Glutamatergic neuron (in vitro differentiated cells): ENCODE results near the gene LNPEP. TPM values are rescaled to one million over a fixed set of nuclear protein-coding genes. Genes with fewer than 3 reads are reported as not detected.

Experiments used
- DNase-seq: peaks from one replicate; pipeline ENCODE4 v3.0.0; 2022
- H3K27ac Mint-ChIP-seq: one replicate; pipeline ENCODE4 v1.8.0; 2020; ENCODE audit warnings: mild to moderate bottlenecking, mixed read lengths, inconsistent platforms; ENCODE audit not compliant: unreplicated experiment
- H3K27me3 Mint-ChIP-seq: one replicate; pipeline ENCODE4 v1.8.0; 2020; ENCODE audit warnings: mild to moderate bottlenecking, moderate library complexity, mixed read lengths, inconsistent platforms; ENCODE audit not compliant: unreplicated experiment
- H3K36me3 Mint-ChIP-seq: one replicate; pipeline ENCODE4 v1.8.0; 2020; ENCODE audit warnings: mild to moderate bottlenecking, mixed read lengths, inconsistent platforms; ENCODE audit not compliant: unreplicated experiment
- H3K4me1 Mint-ChIP-seq: one replicate; pipeline ENCODE4 v1.8.0; 2020; ENCODE audit warnings: mild to moderate bottlenecking, low read depth, mixed read lengths, inconsistent platforms; ENCODE audit not compliant: unreplicated experiment
- H3K4me3 Mint-ChIP-seq: one replicate; pipeline ENCODE4 v1.8.0; 2020; ENCODE audit warnings: mild to moderate bottlenecking, mixed read lengths, inconsistent platforms; ENCODE audit not compliant: unreplicated experiment
- H3K9me3 Mint-ChIP-seq: one replicate; pipeline ENCODE4 v1.8.0; 2020; ENCODE audit warnings: mild to moderate bottlenecking, moderate library complexity, mixed read lengths, inconsistent platforms; ENCODE audit not compliant: unreplicated experiment
- CTCF ChIP-seq: fragments of 200-600 bp; sonication (generic); IDR thresholded peaks from one replicate; pipeline ENCODE4 v1.5.0; 2021; ENCODE audit not compliant: partially characterized antibody, unreplicated experiment
- total RNA-seq: library from RNA; stranded (reverse); fragmentation: NEBNext Ultra II Directional; extraction: Animal tissue kit (Norgen Biotek cat#: 25700); gene quantifications from one replicate; pipeline ENCODE4 v1.2.1, GENCODE V29; 2021; ENCODE audit not compliant: unreplicated experiment

The LNPEP gene
- total RNA-seq, 1 donor from 2014 or later, result 9.3 TPM

GRCh38 chr5:96993760-96994159 is 57.9 kb downstream of the LNPEP start:
- no peak for TF ChIP-seq CTCF
- Mint-ChIP-seq H3K27me3 (no peaks in the 10 kb centered on the region), H3K4me1 (no peaks in the 10 kb centered on the region), H3K9me3 (no peaks in the 10 kb centered on the region), H3K36me3 (no peaks in the 10 kb centered on the region), H3K4me3 (no peak overlapping the region), H3K27ac (no peak overlapping the region)
- no peak for DNase-seq

- Mint-ChIP-seq H3K27me3 (no peaks in the 10 kb centered on the region), H3K9me3 (no peaks in the 10 kb centered on the region), H3K36me3 (no peaks in the 10 kb centered on the region), H3K4me3 (no peak overlapping the region), H3K4me1 (no peaks in the 10 kb centered on the region), H3K27ac (no peak overlapping the region)
- TF ChIP-seq CTCF, result no peak
- no peak for DNase-seq
Observed at GRCh38 chr5:96994493-96994892, 58.6 kb downstream of the LNPEP start.

GRCh38 chr5:96995419-96995818 is 59.5 kb downstream of the LNPEP start:
- no peaks in the 10 kb centered on the region for H3K36me3 Mint-ChIP-seq
- H3K9me3 Mint-ChIP-seq, result no peaks in the 10 kb centered on the region
- no peak overlapping the region for H3K27ac Mint-ChIP-seq
- H3K4me3 Mint-ChIP-seq, result no peak overlapping the region
- TF ChIP-seq CTCF, result no peak
- no peak for DNase-seq
- H3K4me1 Mint-ChIP-seq, result no peaks in the 10 kb centered on the region
- H3K27me3 Mint-ChIP-seq, result no peaks in the 10 kb centered on the region

GRCh38 chr5:96997265-96997859 is 61.5 kb downstream of the LNPEP start:
- Mint-ChIP-seq H3K27ac (no peak overlapping the region), H3K27me3 (no peaks in the 10 kb centered on the region), H3K36me3 (no peaks in the 10 kb centered on the region), H3K9me3 (no peaks in the 10 kb centered on the region), H3K4me3 (no peak overlapping the region), H3K4me1 (no peaks in the 10 kb centered on the region)
- peak; percentile 62 for TF ChIP-seq CTCF
- DNase-seq, result no peak

- no peak for DNase-seq
- no peak for TF ChIP-seq CTCF
- Mint-ChIP-seq H3K9me3 (no peaks in the 10 kb centered on the region), H3K4me1 (no peaks in the 10 kb centered on the region), H3K27me3 (no peaks in the 10 kb centered on the region), H3K27ac (no peak overlapping the region), H3K36me3 (no peaks in the 10 kb centered on the region), H3K4me3 (no peak overlapping the region)
Observed at GRCh38 chr5:96999856-97000255, 64.0 kb downstream of the LNPEP start.
